ENCODE results near the gene CHRNA3.

The CHRNA3 gene

DNA sequence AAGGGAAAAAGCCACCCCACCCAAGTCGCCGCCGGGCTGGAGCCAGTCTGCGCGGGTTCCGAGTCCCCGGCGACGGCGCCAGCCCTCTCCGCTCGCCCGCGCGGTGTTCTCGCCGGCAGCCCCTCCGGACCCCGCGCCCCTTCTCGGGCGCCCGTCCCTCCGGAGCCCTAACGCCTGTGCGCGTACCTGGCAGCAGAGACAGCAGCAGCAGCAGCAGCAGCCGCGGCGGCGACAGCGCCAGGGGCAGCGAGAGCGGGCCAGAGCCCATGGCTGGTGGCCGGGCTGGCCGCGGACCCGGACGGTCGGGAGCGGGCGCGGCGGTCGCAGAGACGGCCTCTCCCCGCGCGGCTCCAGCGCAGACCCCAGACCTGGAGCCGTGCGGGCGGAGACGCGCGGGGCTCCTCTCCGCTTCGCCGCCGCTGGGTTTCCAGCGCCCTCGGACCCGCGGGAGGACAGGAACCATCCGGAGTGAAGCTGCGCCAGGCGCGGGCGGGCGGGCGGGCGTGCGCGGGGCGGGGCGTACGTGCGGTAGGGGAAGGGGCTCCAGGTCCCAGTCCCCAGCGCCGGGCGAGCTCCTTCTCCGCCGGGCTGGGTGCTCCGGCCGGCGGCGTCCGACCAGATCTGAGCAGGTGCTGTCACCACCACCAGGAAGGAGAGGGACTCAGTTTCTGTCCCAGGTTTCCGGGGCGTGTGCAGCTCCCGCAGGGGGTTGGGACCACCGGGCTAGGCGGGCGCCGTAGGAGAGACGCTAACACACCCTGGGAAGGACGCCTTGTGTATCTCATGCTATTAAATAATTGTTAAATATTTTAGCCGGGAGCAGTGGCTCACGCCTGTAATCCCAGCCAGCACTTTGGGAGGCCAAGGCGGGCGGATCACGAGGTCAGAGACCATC lies at the start of gene CHRNA3:
CHRNA3 (minus strand) TSS at position 470 of the 895 bp plus-strand sequence; CDS start at position 268, 202 bp downstream.
- Histone ChIP-seq H3K27ac (ENCODE audit: low read length) (no peak within 1 kb of the TSS), H3K36me3 (ENCODE audit: control insufficient read depth, insufficient read depth, low read length) (no peaks in the 10 kb centered on the region; the same call in 1 of the 2 replicates), H3K9me3 (ENCODE audit: control insufficient read depth, insufficient read depth, low read length) (no peaks in the 10 kb centered on the region), H3K4me3 (ENCODE audit: low read length) (peak within 1 kb of the TSS; percentile 47), H3K4me1 (ENCODE audit: control insufficient read depth, insufficient read depth, low read length) (peaks cover 1% of the 10 kb centered on the region; the same call in 1 of the 2 replicates), H3K27me3 (ENCODE audit: control insufficient read depth, insufficient read depth, low read length) (peaks cover 12% of the 10 kb centered on the region; the same call in 1 of the 2 replicates)
- no peak for DNase-seq (ENCODE audit: low read depth, low spot score)
- WGBS (ENCODE audit: insufficient coverage, insufficient read length): no CpG with 5 or more reads among the region's 102 CpGs

DNA sequence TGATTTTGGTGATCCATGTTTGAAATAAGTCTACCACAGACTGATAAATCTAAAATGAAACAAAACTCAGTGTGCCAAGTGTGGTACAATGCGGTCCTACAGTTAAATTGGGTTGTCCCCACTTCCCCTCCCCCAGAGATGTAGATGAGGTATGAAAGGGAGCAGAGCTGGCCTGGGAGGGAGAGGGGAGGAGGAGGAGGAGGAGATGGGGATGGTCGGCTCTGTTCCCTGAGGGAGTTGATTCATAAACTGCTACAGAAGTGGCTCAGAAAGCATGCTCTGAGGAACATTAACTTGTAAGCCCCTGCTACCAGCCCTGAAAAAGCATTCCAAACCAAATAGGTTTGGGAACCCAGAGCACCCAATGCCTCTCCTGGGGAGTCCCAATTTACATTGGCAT lies 48.2 kb upstream of the CHRNA3 start:
- no peak overlapping the region for H3K4me3 ChIP-seq (ENCODE audit: low read length)
- no peak for DNase-seq (ENCODE audit: low read depth, low spot score)
- H3K27ac ChIP-seq (ENCODE audit: low read length): no peak overlapping the region
- H3K36me3 ChIP-seq (ENCODE audit: control insufficient read depth, insufficient read depth, low read length): no peaks in the 10 kb centered on the region
- no peaks in the 10 kb centered on the region for H3K27me3 ChIP-seq (ENCODE audit: control insufficient read depth, insufficient read depth, low read length)
- WGBS (ENCODE audit: insufficient coverage, insufficient read length): no CpG with 5 or more reads among the region's 2 CpGs
- H3K4me1 ChIP-seq (ENCODE audit: control insufficient read depth, insufficient read depth, low read length): peaks cover 5% of the 10 kb centered on the region
- no peaks in the 10 kb centered on the region for H3K9me3 ChIP-seq (ENCODE audit: control insufficient read depth, insufficient read depth, low read length)

DNA sequence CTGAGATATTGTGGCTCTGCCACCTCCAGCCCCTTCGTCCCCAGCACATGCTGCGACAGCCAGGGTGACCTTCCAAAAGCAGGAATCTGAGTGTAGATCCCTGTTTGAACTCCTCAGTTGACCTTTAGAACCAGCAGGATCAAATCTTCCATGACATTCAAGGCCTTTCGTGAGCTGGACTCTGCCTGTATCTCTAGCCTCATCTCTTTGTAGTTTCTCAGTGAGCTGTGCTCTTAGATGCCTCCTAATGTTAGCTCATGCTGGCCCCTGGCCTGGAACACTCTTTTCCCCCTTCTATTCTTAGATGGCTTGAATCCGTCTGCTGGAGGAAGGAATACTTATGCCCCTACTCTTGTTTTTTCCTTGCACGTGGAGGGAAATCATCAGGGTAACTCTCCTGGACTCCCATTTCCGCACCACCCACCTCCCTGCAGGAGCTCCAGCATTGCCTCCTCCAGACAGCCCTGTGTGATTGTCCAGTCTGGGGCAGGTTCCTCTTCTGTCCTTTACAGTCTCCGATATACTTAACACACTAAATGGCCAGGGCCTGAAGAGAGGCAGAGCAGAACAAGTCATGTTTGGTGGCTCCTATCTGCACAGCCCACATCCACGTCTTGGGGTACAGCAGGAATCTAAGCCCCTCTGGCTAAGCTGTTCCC lies 46.9 kb upstream of the CHRNA3 start:
- H3K27me3 ChIP-seq (ENCODE audit: control insufficient read depth, insufficient read depth, low read length): no peaks in the 10 kb centered on the region
- no peak overlapping the region for H3K27ac ChIP-seq (ENCODE audit: low read length)
- H3K4me1 ChIP-seq (ENCODE audit: control insufficient read depth, insufficient read depth, low read length): peaks cover 5% of the 10 kb centered on the region
- H3K9me3 ChIP-seq (ENCODE audit: control insufficient read depth, insufficient read depth, low read length): no peaks in the 10 kb centered on the region
- no CpG with 5 or more reads among the region's 8 CpGs for WGBS (ENCODE audit: insufficient coverage, insufficient read length)
- no peak for DNase-seq (ENCODE audit: low read depth, low spot score)
- H3K4me3 ChIP-seq (ENCODE audit: low read length): no peak overlapping the region
- no peaks in the 10 kb centered on the region for H3K36me3 ChIP-seq (ENCODE audit: control insufficient read depth, insufficient read depth, low read length)

DNA sequence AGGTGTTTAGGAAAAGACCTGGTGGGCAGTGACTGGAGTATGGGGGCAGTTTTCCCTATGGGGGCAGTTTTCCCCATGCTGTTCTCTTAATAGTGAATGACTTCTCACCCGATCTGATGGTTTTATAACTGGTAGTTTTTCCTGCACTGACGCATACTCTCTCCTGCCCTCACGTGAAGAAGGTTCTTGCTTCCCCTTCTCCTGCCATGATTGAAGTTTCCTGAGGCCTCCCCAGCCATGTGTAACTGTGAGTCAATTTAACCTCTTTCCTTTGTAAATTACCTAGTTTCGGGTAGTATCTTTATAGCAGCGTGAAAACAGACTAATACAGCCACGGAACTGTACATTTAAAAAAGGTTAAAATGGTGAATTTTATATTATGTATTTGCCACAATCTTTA lies 45.2 kb upstream of the CHRNA3 start:
- Histone ChIP-seq H3K27ac (ENCODE audit: low read length) (no peak overlapping the region), H3K4me1 (ENCODE audit: control insufficient read depth, insufficient read depth, low read length) (no peaks in the 10 kb centered on the region), H3K9me3 (ENCODE audit: control insufficient read depth, insufficient read depth, low read length) (no peaks in the 10 kb centered on the region), H3K4me3 (ENCODE audit: low read length) (no peak overlapping the region), H3K27me3 (ENCODE audit: control insufficient read depth, insufficient read depth, low read length) (no peaks in the 10 kb centered on the region), H3K36me3 (ENCODE audit: control insufficient read depth, insufficient read depth, low read length) (no peaks in the 10 kb centered on the region)
- WGBS (ENCODE audit: insufficient coverage, insufficient read length): no CpG with 5 or more reads among the region's 6 CpGs
- no peak for DNase-seq (ENCODE audit: low read depth, low spot score)

- no peak overlapping the region for H3K27ac ChIP-seq (ENCODE audit: low read length)
- no peak overlapping the region for H3K4me3 ChIP-seq (ENCODE audit: low read length)
- H3K27me3 ChIP-seq (ENCODE audit: control insufficient read depth, insufficient read depth, low read length): no peaks in the 10 kb centered on the region
- no peaks in the 10 kb centered on the region for H3K9me3 ChIP-seq (ENCODE audit: control insufficient read depth, insufficient read depth, low read length)
- WGBS (ENCODE audit: insufficient coverage, insufficient read length): no CpG with 5 or more reads among the region's 1 CpG
- DNase-seq (ENCODE audit: low read depth, low spot score): no peak
- no peaks in the 10 kb centered on the region for H3K36me3 ChIP-seq (ENCODE audit: control insufficient read depth, insufficient read depth, low read length)
- H3K4me1 ChIP-seq (ENCODE audit: control insufficient read depth, insufficient read depth, low read length): no peaks in the 10 kb centered on the region
These were observed 42.9 kb upstream of the CHRNA3 start for GRCh38 chr15:78663703-78664102.

DNA sequence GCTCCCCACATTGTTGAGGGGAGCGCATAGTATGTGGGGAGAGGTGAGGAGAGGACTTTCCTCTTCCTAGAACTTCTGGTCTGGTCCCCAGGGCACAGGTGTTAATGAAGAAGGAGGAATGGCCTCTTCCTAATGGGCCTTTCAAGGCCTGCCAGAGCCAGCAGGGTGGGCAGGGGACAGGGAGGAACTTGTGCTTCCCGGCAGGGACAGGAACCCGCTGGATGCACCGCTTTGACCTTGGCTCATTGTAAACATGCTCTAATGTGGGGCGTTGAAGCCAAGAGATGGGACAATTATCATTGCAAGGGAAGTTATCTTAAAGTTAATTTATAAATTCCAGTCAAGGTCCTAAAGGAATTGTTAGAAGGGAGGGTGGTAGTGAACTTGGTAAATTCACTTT lies 41.2 kb upstream of the CHRNA3 start:
- DNase-seq (ENCODE audit: low read depth, low spot score): no peak
- no peaks in the 10 kb centered on the region for H3K9me3 ChIP-seq (ENCODE audit: control insufficient read depth, insufficient read depth, low read length)
- H3K4me3 ChIP-seq (ENCODE audit: low read length): no peak overlapping the region
- no CpG with 5 or more reads among the region's 5 CpGs for WGBS (ENCODE audit: insufficient coverage, insufficient read length)
- no peaks in the 10 kb centered on the region for H3K27me3 ChIP-seq (ENCODE audit: control insufficient read depth, insufficient read depth, low read length)
- H3K4me1 ChIP-seq (ENCODE audit: control insufficient read depth, insufficient read depth, low read length): no peaks in the 10 kb centered on the region
- no peaks in the 10 kb centered on the region for H3K36me3 ChIP-seq (ENCODE audit: control insufficient read depth, insufficient read depth, low read length)
- H3K27ac ChIP-seq (ENCODE audit: low read length): no peak overlapping the region

- Histone ChIP-seq H3K9me3 (ENCODE audit: control insufficient read depth, insufficient read depth, low read length) (no peaks in the 10 kb centered on the region), H3K4me1 (ENCODE audit: control insufficient read depth, insufficient read depth, low read length) (no peaks in the 10 kb centered on the region), H3K27ac (ENCODE audit: low read length) (no peak overlapping the region), H3K27me3 (ENCODE audit: control insufficient read depth, insufficient read depth, low read length) (no peaks in the 10 kb centered on the region), H3K36me3 (ENCODE audit: control insufficient read depth, insufficient read depth, low read length) (no peaks in the 10 kb centered on the region), H3K4me3 (ENCODE audit: low read length) (no peak overlapping the region)
- no peak for DNase-seq (ENCODE audit: low read depth, low spot score)
- WGBS (ENCODE audit: insufficient coverage, insufficient read length): no CpG with 5 or more reads among the region's 19 CpGs
These were observed 40.2 kb upstream of the CHRNA3 start for GRCh38 chr15:78661001-78661400.

DNA sequence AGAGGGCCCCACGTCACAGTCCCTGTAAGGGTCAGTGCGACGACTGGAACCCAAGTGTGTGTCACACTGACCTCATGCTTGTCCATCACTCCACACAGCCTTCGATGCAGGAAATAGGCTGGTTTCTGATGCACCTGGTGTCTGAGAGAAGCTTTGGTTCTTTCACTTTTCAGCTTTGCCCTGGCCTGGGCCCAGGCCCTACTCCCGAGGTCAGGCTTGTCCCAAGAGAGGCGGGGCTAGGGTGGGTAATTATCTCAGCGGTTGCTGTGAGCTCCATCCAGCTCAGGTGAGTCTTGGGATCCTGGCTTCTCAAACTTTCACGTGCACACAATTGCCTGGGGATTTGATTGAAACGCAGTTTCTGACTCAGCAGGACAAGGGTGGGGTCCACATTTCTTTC lies 39.8 kb upstream of the CHRNA3 start:
- H3K27ac ChIP-seq (ENCODE audit: low read length): no peak overlapping the region
- no peak for DNase-seq (ENCODE audit: low read depth, low spot score)
- WGBS (ENCODE audit: insufficient coverage, insufficient read length): no CpG with 5 or more reads among the region's 9 CpGs
- H3K27me3 ChIP-seq (ENCODE audit: control insufficient read depth, insufficient read depth, low read length): no peaks in the 10 kb centered on the region
- no peak overlapping the region for H3K4me3 ChIP-seq (ENCODE audit: low read length)
- no peaks in the 10 kb centered on the region for H3K9me3 ChIP-seq (ENCODE audit: control insufficient read depth, insufficient read depth, low read length)
- no peaks in the 10 kb centered on the region for H3K36me3 ChIP-seq (ENCODE audit: control insufficient read depth, insufficient read depth, low read length)
- no peaks in the 10 kb centered on the region for H3K4me1 ChIP-seq (ENCODE audit: control insufficient read depth, insufficient read depth, low read length)

GRCh38 chr15:78658823-78659222 lies 38.0 kb upstream of the CHRNA3 start:
- H3K9me3 ChIP-seq (ENCODE audit: control insufficient read depth, insufficient read depth, low read length): no peaks in the 10 kb centered on the region
- H3K27me3 ChIP-seq (ENCODE audit: control insufficient read depth, insufficient read depth, low read length): no peaks in the 10 kb centered on the region
- DNase-seq (ENCODE audit: low read depth, low spot score): no peak
- no peak overlapping the region for H3K4me3 ChIP-seq (ENCODE audit: low read length)
- H3K27ac ChIP-seq (ENCODE audit: low read length): no peak overlapping the region
- no peaks in the 10 kb centered on the region for H3K36me3 ChIP-seq (ENCODE audit: control insufficient read depth, insufficient read depth, low read length)
- H3K4me1 ChIP-seq (ENCODE audit: control insufficient read depth, insufficient read depth, low read length): no peaks in the 10 kb centered on the region

DNA sequence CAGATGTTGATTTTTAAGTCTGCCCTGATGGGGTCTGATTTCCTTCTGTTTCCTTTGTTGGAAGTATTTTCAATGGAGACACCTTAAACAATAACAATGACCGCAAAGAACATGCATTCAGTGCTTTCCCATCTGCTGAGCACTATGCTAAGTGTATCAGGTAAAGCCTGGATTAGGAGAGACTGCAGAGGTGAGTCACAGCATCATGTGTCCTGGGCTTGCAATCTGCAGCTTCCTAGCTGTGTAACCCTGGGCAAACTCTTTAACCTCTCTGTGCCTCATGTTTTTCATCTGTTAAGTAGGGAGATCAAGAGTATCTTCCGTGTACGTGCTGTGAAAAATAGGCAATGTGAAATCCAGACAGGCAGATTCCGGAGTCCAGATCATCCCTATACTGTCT lies 33.5 kb upstream of the CHRNA3 start:
- no CpG with 5 or more reads among the region's 4 CpGs for WGBS (ENCODE audit: insufficient coverage, insufficient read length)
- no peaks in the 10 kb centered on the region for H3K4me1 ChIP-seq (ENCODE audit: control insufficient read depth, insufficient read depth, low read length)
- no peaks in the 10 kb centered on the region for H3K9me3 ChIP-seq (ENCODE audit: control insufficient read depth, insufficient read depth, low read length)
- no peak overlapping the region for H3K27ac ChIP-seq (ENCODE audit: low read length)
- H3K4me3 ChIP-seq (ENCODE audit: low read length): no peak overlapping the region
- no peak for DNase-seq (ENCODE audit: low read depth, low spot score)
- H3K36me3 ChIP-seq (ENCODE audit: control insufficient read depth, insufficient read depth, low read length): no peaks in the 10 kb centered on the region
- no peaks in the 10 kb centered on the region for H3K27me3 ChIP-seq (ENCODE audit: control insufficient read depth, insufficient read depth, low read length)
